Measurements from ENCODE around the gene CNEP1R1.

The CNEP1R1 gene

DNA sequence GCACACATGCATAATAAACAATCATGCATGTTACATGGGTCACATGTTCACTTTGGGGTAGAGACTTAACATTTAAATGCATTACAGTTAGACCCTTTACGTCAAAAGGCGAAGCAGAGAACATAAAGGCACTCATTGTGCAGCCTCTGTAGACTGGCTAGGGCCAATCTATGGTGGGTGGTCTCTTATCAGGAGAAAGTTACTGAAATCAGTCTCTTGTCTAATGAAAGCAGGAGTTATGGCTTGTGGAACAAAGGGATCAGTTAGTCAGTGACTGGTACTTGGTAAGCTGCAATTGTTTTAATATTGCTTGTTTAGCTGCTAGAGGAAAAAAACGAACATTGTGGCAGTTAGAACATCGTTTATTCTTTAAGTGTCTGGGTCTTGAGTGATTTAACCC, 1.4 kb upstream of the CNEP1R1 start:
- H4K8ac ChIP-seq (ENCODE audit: low read depth, low read length), result no peak overlapping the region
- no peak overlapping the region for H3K18ac ChIP-seq (ENCODE audit: low read length)

GRCh38 chr16:50024207-50024606, 818 bp upstream of the CNEP1R1 start:
- Histone ChIP-seq H3K4ac (ENCODE audit: low read length) (no peak overlapping the region), H4K8ac (ENCODE audit: low read depth, low read length) (no peak overlapping the region), H3K27ac (replicated peaks; ENCODE audit: low read length) (no peak overlapping the region), H3K14ac (ENCODE audit: low read length) (no peak overlapping the region), H3K4me1 (ENCODE audit: control insufficient read depth in 2 of 2, insufficient read depth in 1 of 2, low read depth in 1 of 2, low read length in 2 of 2) (peaks cover 4 to 6% of the 10 kb centered on the region in 2 donors), H3K23ac (ENCODE audit: low read depth, low read length, poor library complexity) (no peak overlapping the region), H3K18ac (ENCODE audit: low read length) (no peak overlapping the region), H2AK5ac (ENCODE audit: low read depth, low read length) (no peak overlapping the region), H2AFZ (ENCODE audit: low read length) (peak overlapping the region; percentile 87), H3K4me2 (ENCODE audit: insufficient read depth, low read length, poor library complexity, severe bottlenecking) (no peak overlapping the region), H3K9me3 (replicated peaks in 1 of 2; ENCODE audit: control insufficient read depth in 2 of 2, insufficient read depth in 1 of 2, low read depth in 1 of 2, low read length in 2 of 2) (no peaks in the 10 kb centered on the region), H3K36me3 (replicated peaks in 1 of 2; ENCODE audit: control insufficient read depth in 2 of 2, insufficient read depth in 2 of 2, low read length in 2 of 2) (peaks cover 0 to 20% of the 10 kb centered on the region in 2 donors), H3K4me3 (ENCODE audit: low read length in 2 of 2) (peak overlapping the region in 1 of 2 donors; percentile 21), H3K27me3 (ENCODE audit: control insufficient read depth in 3 of 3, insufficient read depth in 3 of 3, low read depth in 1 of 3, low read length in 3 of 3) (no peaks in the 10 kb centered on the region), H2BK12ac (ENCODE audit: low read length) (no peak overlapping the region), H3K79me1 (ENCODE audit: low read depth, low read length) (peaks cover 9% of the 10 kb centered on the region), H2BK5ac (ENCODE audit: low read length) (no peak overlapping the region), H3K9ac (ENCODE audit: low read depth, low read length, poor library complexity) (no peak overlapping the region), H4K91ac (ENCODE audit: low read depth, low read length, poor library complexity) (no peak overlapping the region), H2BK15ac (ENCODE audit: low read length) (no peak overlapping the region), H2BK120ac (ENCODE audit: low read depth, low read length) (no peak overlapping the region)
- WGBS, 2 donors (ENCODE audit: extremely low coverage in 2 of 2, insufficient read length in 2 of 2, insufficient replicate concordance in 1 of 2), result no CpG with 5 or more reads among the region's 11 CpGs
- no peak for DNase-seq (ENCODE audit: low spot score)

More for the DNA sequence above, 1.4 kb upstream of the CNEP1R1 start:
- Histone ChIP-seq H3K4me2 (ENCODE audit: insufficient read depth, low read length, poor library complexity, severe bottlenecking) (no peak overlapping the region), H3K14ac (ENCODE audit: low read length) (no peak overlapping the region), H3K9me3 (replicated peaks in 1 of 2; ENCODE audit: control insufficient read depth in 2 of 2, insufficient read depth in 1 of 2, low read depth in 1 of 2, low read length in 2 of 2) (no peaks in the 10 kb centered on the region), H3K23ac (ENCODE audit: low read depth, low read length, poor library complexity) (no peak overlapping the region), H3K27ac (replicated peaks; ENCODE audit: low read length) (no peak overlapping the region), H2AFZ (ENCODE audit: low read length) (peak overlapping the region; percentile 70), H4K91ac (ENCODE audit: low read depth, low read length, poor library complexity) (no peak overlapping the region), H2AK5ac (ENCODE audit: low read depth, low read length) (no peak overlapping the region), H2BK12ac (ENCODE audit: low read length) (no peak overlapping the region), H3K9ac (ENCODE audit: low read depth, low read length, poor library complexity) (no peak overlapping the region), H3K4me1 (ENCODE audit: control insufficient read depth in 2 of 2, insufficient read depth in 1 of 2, low read depth in 1 of 2, low read length in 2 of 2) (peaks cover 4 to 6% of the 10 kb centered on the region in 2 donors), H2BK15ac (ENCODE audit: low read length) (no peak overlapping the region), H3K4me3 (ENCODE audit: low read length in 2 of 2) (no peak overlapping the region), H3K27me3 (ENCODE audit: control insufficient read depth in 3 of 3, insufficient read depth in 3 of 3, low read depth in 1 of 3, low read length in 3 of 3) (no peaks in the 10 kb centered on the region), H2BK5ac (ENCODE audit: low read length) (no peak overlapping the region), H3K4ac (ENCODE audit: low read length) (no peak overlapping the region), H3K79me1 (ENCODE audit: low read depth, low read length) (peaks cover 9% of the 10 kb centered on the region), H3K36me3 (replicated peaks in 1 of 2; ENCODE audit: control insufficient read depth in 2 of 2, insufficient read depth in 2 of 2, low read length in 2 of 2) (peaks cover 0 to 16% of the 10 kb centered on the region in 2 donors), H2BK120ac (ENCODE audit: low read depth, low read length) (no peak overlapping the region)
- WGBS, 2 donors (ENCODE audit: extremely low coverage in 2 of 2, insufficient read length in 2 of 2, insufficient replicate concordance in 1 of 2), result no CpG with 5 or more reads among the region's 4 CpGs
- no peak for DNase-seq (ENCODE audit: low spot score)

- H2AFZ ChIP-seq (ENCODE audit: low read length), result peak overlapping the region; percentile 91
- no peak overlapping the region for H4K91ac ChIP-seq (ENCODE audit: low read depth, low read length, poor library complexity)
- peak overlapping the region; percentile 91 for H3K14ac ChIP-seq (ENCODE audit: low read length)
- peak overlapping the region; percentile 25 for H3K27ac ChIP-seq (replicated peaks; ENCODE audit: low read length)
- no peak for DNase-seq (ENCODE audit: low spot score)
- H4K8ac ChIP-seq (ENCODE audit: low read depth, low read length), result no peak overlapping the region
- peak overlapping the region; percentile 82 for H3K4me2 ChIP-seq (ENCODE audit: insufficient read depth, low read length, poor library complexity, severe bottlenecking)
- H3K36me3 ChIP-seq (replicated peaks in 1 of 2; ENCODE audit: control insufficient read depth in 2 of 2, insufficient read depth in 2 of 2, low read length in 2 of 2), result peaks cover 0 to 33% of the 10 kb centered on the region in 2 donors
- H2BK5ac ChIP-seq (ENCODE audit: low read length), result peak overlapping the region; percentile 87
- peak overlapping the region; percentile 91 for H3K18ac ChIP-seq (ENCODE audit: low read length)
- H2AK5ac ChIP-seq (ENCODE audit: low read depth, low read length), result peak overlapping the region; percentile 1
- H3K4ac ChIP-seq (ENCODE audit: low read length), result no peak overlapping the region
- H2BK12ac ChIP-seq (ENCODE audit: low read length), result no peak overlapping the region
- H3K23ac ChIP-seq (ENCODE audit: low read depth, low read length, poor library complexity), result peak overlapping the region; percentile 99
- H3K9me3 ChIP-seq (replicated peaks in 1 of 2; ENCODE audit: control insufficient read depth in 2 of 2, insufficient read depth in 1 of 2, low read depth in 1 of 2, low read length in 2 of 2), result no peaks in the 10 kb centered on the region
- H3K9ac ChIP-seq (ENCODE audit: low read depth, low read length, poor library complexity), result peak overlapping the region; percentile 64
- peak overlapping the region; percentile 79 to 96 for H3K4me3 ChIP-seq (ENCODE audit: low read length in 2 of 2)
- H3K4me1 ChIP-seq (ENCODE audit: control insufficient read depth in 2 of 2, insufficient read depth in 1 of 2, low read depth in 1 of 2, low read length in 2 of 2), result peaks cover 4 to 6% of the 10 kb centered on the region in 2 donors
- no peaks in the 10 kb centered on the region for H3K27me3 ChIP-seq (ENCODE audit: control insufficient read depth in 3 of 3, insufficient read depth in 3 of 3, low read depth in 1 of 3, low read length in 3 of 3)
- WGBS, 2 donors (ENCODE audit: extremely low coverage in 2 of 2, insufficient read length in 2 of 2, insufficient replicate concordance in 1 of 2), result no CpG with 5 or more reads among the region's 17 CpGs
- no peak overlapping the region for H2BK120ac ChIP-seq (ENCODE audit: low read depth, low read length)
- H3K79me1 ChIP-seq (ENCODE audit: low read depth, low read length), result peaks cover 9% of the 10 kb centered on the region
- peak overlapping the region; percentile 64 for H2BK15ac ChIP-seq (ENCODE audit: low read length)
These were observed 509 bp downstream of the CNEP1R1 start for GRCh38 chr16:50025537-50025931.

DNA sequence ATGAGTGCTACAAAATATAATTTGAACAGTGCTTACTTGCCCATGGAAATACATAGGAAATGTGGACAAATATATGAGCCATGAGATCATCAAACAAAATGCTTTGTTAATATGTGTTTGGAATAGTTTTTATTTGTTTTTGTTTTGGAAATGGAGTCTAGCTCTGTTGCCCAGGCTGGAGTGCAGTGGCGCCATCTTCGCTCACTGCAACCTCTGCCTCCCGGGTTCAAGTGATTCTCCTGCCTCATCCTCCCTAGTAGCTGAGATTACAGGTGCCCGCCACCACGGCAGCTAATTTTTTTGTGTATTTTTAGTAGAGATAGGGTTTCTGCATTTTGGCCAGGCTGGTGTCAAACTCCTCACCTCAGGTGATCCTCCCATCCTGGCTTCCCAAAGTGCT, 2.8 kb downstream of the CNEP1R1 start:
- no peaks in the 10 kb centered on the region for H3K9me3 ChIP-seq (replicated peaks in 1 of 2; ENCODE audit: control insufficient read depth in 2 of 2, insufficient read depth in 1 of 2, low read depth in 1 of 2, low read length in 2 of 2)
- H3K4ac ChIP-seq (ENCODE audit: low read length), result no peak overlapping the region
- no peak overlapping the region for H3K23ac ChIP-seq (ENCODE audit: low read depth, low read length, poor library complexity)
- H3K27me3 ChIP-seq (ENCODE audit: control insufficient read depth in 3 of 3, insufficient read depth in 3 of 3, low read depth in 1 of 3, low read length in 3 of 3), result no peaks in the 10 kb centered on the region
- H2BK120ac ChIP-seq (ENCODE audit: low read depth, low read length), result no peak overlapping the region
- no CpG with 5 or more reads among the region's 5 CpGs for WGBS, 2 donors (ENCODE audit: extremely low coverage in 2 of 2, insufficient read length in 2 of 2, insufficient replicate concordance in 1 of 2)
- DNase-seq (ENCODE audit: low spot score), result no peak
- H3K4me1 ChIP-seq (ENCODE audit: control insufficient read depth in 2 of 2, insufficient read depth in 1 of 2, low read depth in 1 of 2, low read length in 2 of 2), result peaks cover 0 to 2% of the 10 kb centered on the region in 2 donors
- no peak overlapping the region for H2AK5ac ChIP-seq (ENCODE audit: low read depth, low read length)
- no peak overlapping the region for H3K14ac ChIP-seq (ENCODE audit: low read length)
- no peak overlapping the region for H3K4me3 ChIP-seq (ENCODE audit: low read length in 2 of 2)
- H2BK15ac ChIP-seq (ENCODE audit: low read length), result no peak overlapping the region
- H4K91ac ChIP-seq (ENCODE audit: low read depth, low read length, poor library complexity), result no peak overlapping the region
- H3K36me3 ChIP-seq (replicated peaks in 1 of 2; ENCODE audit: control insufficient read depth in 2 of 2, insufficient read depth in 2 of 2, low read length in 2 of 2), result peaks cover 7 to 54% of the 10 kb centered on the region in 2 donors
- H2BK12ac ChIP-seq (ENCODE audit: low read length), result no peak overlapping the region
- H3K18ac ChIP-seq (ENCODE audit: low read length), result no peak overlapping the region
- H2AFZ ChIP-seq (ENCODE audit: low read length), result no peak overlapping the region
- no peak overlapping the region for H3K9ac ChIP-seq (ENCODE audit: low read depth, low read length, poor library complexity)
- H3K4me2 ChIP-seq (ENCODE audit: insufficient read depth, low read length, poor library complexity, severe bottlenecking), result no peak overlapping the region
- no peak overlapping the region for H3K27ac ChIP-seq (replicated peaks; ENCODE audit: low read length)
- no peak overlapping the region for H4K8ac ChIP-seq (ENCODE audit: low read depth, low read length)
- no peak overlapping the region for H2BK5ac ChIP-seq (ENCODE audit: low read length)
- H3K79me1 ChIP-seq (ENCODE audit: low read depth, low read length), result peaks cover 9% of the 10 kb centered on the region
